Thoracic aorta (tissue), 2 donors: Measurements from ENCODE around the gene PLEKHM1. TPM values are rescaled to one million over a fixed set of nuclear protein-coding genes. Genes with fewer than 3 reads are reported as not detected.
A peak's percentile ranks its signal among the peaks of the same experiment; 100 is the strongest.
"Not testable (repeated sequence)": the region's sequence is repeated elsewhere in the genome, so short reads cannot be mapped to it uniquely, and the experiment has no call there.

Experiments
- ATAC-seq: fragments of 150-250 bp; one replicate; pipeline ENCODE4 v1.8.0; 2017; ENCODE audit warnings: low read depth; ENCODE audit not compliant: insufficient number of reproducible peaks, low FRiP score
- DNase-seq: peaks from one replicate; pipeline ENCODE4 v3.0.0-alpha.2; 2020; ENCODE audit warnings: low spot score
- H3K27ac ChIP-seq, 2 donors: fragments of 200-600 bp; sonication (generic); 1 replicate in 1 of 2; 2 replicates in 1 of 2; pipeline ENCODE4 v1.5.1; 2016; ENCODE audit warnings: mild to moderate bottlenecking in 2 of 2, moderate library complexity in 2 of 2
- H3K27me3 ChIP-seq: fragments of 200-600 bp; sonication (generic); replicated peaks from 2 replicates; pipeline ENCODE4 v1.6.0; 2016; ENCODE audit warnings: mild to moderate bottlenecking; ENCODE audit not compliant: insufficient read depth
- H3K36me3 ChIP-seq: fragments of 200-600 bp; sonication (generic); one replicate; pipeline ENCODE4 v1.5.1; 2016
- H3K4me1 ChIP-seq, 2 donors: fragments of 200-600 bp; sonication (generic); 1 replicate in 1 of 2; 2 replicates in 1 of 2; pipeline versions ENCODE4 v1.5.1 to v1.6.0; 2016; ENCODE audit warnings: low read depth in 2 of 2, mild to moderate bottlenecking in 1 of 2; ENCODE audit not compliant: control insufficient read depth in 1 of 2
- H3K4me3 ChIP-seq: fragments of 200-600 bp; sonication (generic); 2 replicates; pipeline ENCODE4 v1.5.1; 2016; ENCODE audit warnings: mild to moderate bottlenecking
- H3K9me3 ChIP-seq: fragments of 200-600 bp; sonication (generic); 2 replicates; pipeline ENCODE4 v1.5.1; 2016
- total RNA-seq, 2 donors: library from RNA; depleted of rRNA; stranded (reverse); fragments of >200 nt; gene quantifications; one replicate each; pipeline versions ENCODE4 v1.1.0 to v1.2.3, GENCODE V29; 2016

The PLEKHM1 gene
- total RNA-seq: 100 to 1,000 TPM in 1 of 2 donors, 10 to 100 TPM in 1; 64.3 to 134 TPM

GRCh38 chr17:45490615-45491433, at the start of gene PLEKHM1:
Gene PLEKHM1 (minus strand): TSS chr17:45490721. CDS start chr17:45482484, 8,237 bp downstream.
- H3K4me3 ChIP-seq: peak within 1 kb of the TSS; percentile 90
- H3K36me3 ChIP-seq, H3K27me3 ChIP-seq, H3K9me3 ChIP-seq: not testable (repeated sequence)
- DNase-seq (peak; percentile 35), ATAC-seq (peak; percentile 76)
- peak within 1 kb of the TSS; percentile 57 to 61 for H3K27ac ChIP-seq
- peaks cover 19 to 29% of the 10 kb centered on the region in 2 donors for H3K4me1 ChIP-seq

- not testable (repeated sequence) for H3K27me3 ChIP-seq, H3K9me3 ChIP-seq, H3K4me3 ChIP-seq, H3K27ac ChIP-seq, H3K4me1 ChIP-seq, ATAC-seq, DNase-seq, H3K36me3 ChIP-seq
Observed at GRCh38 chr17:45538168-45538567, 47.6 kb upstream of the PLEKHM1 start.

GRCh38 chr17:45506072-45506471, 15.6 kb upstream of the PLEKHM1 start:
- not testable (repeated sequence) for H3K36me3 ChIP-seq, H3K4me1 ChIP-seq, ATAC-seq, H3K4me3 ChIP-seq, DNase-seq, H3K27me3 ChIP-seq, H3K27ac ChIP-seq, H3K9me3 ChIP-seq

GRCh38 chr17:45505183-45505582, 14.7 kb upstream of the PLEKHM1 start:
- ATAC-seq, DNase-seq, H3K9me3 ChIP-seq, H3K27me3 ChIP-seq, H3K4me3 ChIP-seq, H3K4me1 ChIP-seq, H3K36me3 ChIP-seq, H3K27ac ChIP-seq: not testable (repeated sequence)

- not testable (repeated sequence) for H3K9me3 ChIP-seq, H3K4me3 ChIP-seq, H3K36me3 ChIP-seq, H3K4me1 ChIP-seq, DNase-seq, ATAC-seq, H3K27me3 ChIP-seq, H3K27ac ChIP-seq
Observed at GRCh38 chr17:45501092-45501707, 10.7 kb upstream of the PLEKHM1 start.

- not testable (repeated sequence) for H3K36me3 ChIP-seq, H3K4me3 ChIP-seq, H3K4me1 ChIP-seq, H3K9me3 ChIP-seq, H3K27me3 ChIP-seq, DNase-seq, ATAC-seq, H3K27ac ChIP-seq
Observed at GRCh38 chr17:45500478-45500877, 10.0 kb upstream of the PLEKHM1 start.

- not testable (repeated sequence) for H3K9me3 ChIP-seq, DNase-seq, H3K36me3 ChIP-seq, H3K27me3 ChIP-seq, H3K27ac ChIP-seq, H3K4me3 ChIP-seq, H3K4me1 ChIP-seq, ATAC-seq
Observed at GRCh38 chr17:45499208-45499607, 8.7 kb upstream of the PLEKHM1 start.

GRCh38 chr17:45498377-45498776, 7.9 kb upstream of the PLEKHM1 start:
- ATAC-seq, H3K4me1 ChIP-seq, H3K9me3 ChIP-seq, DNase-seq, H3K36me3 ChIP-seq, H3K27ac ChIP-seq, H3K27me3 ChIP-seq, H3K4me3 ChIP-seq: not testable (repeated sequence)

- H3K36me3 ChIP-seq, ATAC-seq, H3K4me3 ChIP-seq, H3K27ac ChIP-seq, H3K27me3 ChIP-seq, H3K9me3 ChIP-seq, DNase-seq, H3K4me1 ChIP-seq: not testable (repeated sequence)
Observed at GRCh38 chr17:45497449-45497848, 6.9 kb upstream of the PLEKHM1 start.

- not testable (repeated sequence) for H3K36me3 ChIP-seq, H3K4me3 ChIP-seq, H3K9me3 ChIP-seq, DNase-seq, H3K4me1 ChIP-seq, H3K27me3 ChIP-seq, ATAC-seq, H3K27ac ChIP-seq
Observed at GRCh38 chr17:45496507-45496906, 6.0 kb upstream of the PLEKHM1 start.

GRCh38 chr17:45494556-45494955, 4.0 kb upstream of the PLEKHM1 start:
- not testable (repeated sequence) for ATAC-seq

GRCh38 chr17:45492156-45492555, 1.6 kb upstream of the PLEKHM1 start:
- H3K9me3 ChIP-seq, H3K36me3 ChIP-seq, DNase-seq, H3K27me3 ChIP-seq, H3K27ac ChIP-seq, H3K4me3 ChIP-seq, ATAC-seq: not testable (repeated sequence)
- H3K4me1 ChIP-seq: peaks cover 19 to 28% of the 10 kb centered on the region in 2 donors

More at GRCh38 chr17:45494556-45494955, 4.0 kb upstream of the PLEKHM1 start:
- H3K36me3 ChIP-seq, DNase-seq, H3K27ac ChIP-seq, H3K4me3 ChIP-seq, H3K27me3 ChIP-seq, H3K9me3 ChIP-seq, H3K4me1 ChIP-seq: not testable (repeated sequence)
